Measurements from ENCODE around the gene MYO1G. TPM values are rescaled to one million over a fixed set of nuclear protein-coding genes. Genes with fewer than 3 reads are reported as not detected.

Gene MYO1G
- total and polyA plus RNA-seq, 9 of the 15 experiments (the other 6 are each of a cell fraction or from before 2014, with no cell fraction given), result 0.03 to 0.62 (median 0.13) TPM; not detected in 1

DNA sequence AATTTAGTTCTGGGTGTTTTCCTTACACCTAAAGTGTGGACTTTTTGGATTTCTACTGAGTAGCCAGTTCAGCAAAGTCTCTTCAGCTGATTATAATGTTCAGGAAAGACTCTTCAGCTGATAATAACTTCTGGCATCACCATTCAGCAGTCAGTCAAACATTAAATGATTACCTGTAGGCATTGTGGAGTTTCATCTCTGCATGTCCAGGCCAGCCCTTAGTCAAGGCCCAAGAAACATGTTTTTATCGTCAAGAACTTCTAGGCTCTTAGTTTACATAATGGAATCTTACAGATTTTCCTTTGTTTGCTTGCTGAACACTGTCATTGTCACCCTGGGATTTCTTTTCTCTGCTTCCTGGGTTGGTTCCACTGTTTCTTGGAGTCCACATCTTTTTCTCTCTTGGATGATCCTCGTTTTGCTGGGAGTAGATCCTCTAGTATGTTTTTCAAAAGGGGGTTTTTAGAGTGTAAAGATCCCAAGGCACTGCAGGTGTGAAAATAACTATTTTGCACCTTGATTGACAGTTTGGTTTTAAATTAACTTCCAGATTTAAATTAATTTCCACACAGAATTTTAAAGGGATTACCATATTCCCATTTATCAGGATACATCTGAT lies 45.4 kb upstream of the MYO1G start:
- FAIRE-seq (peak; percentile 23), ATAC-seq (no peak)
- in situ Hi-C loops (cut with MboI), result no loop called here

DNA sequence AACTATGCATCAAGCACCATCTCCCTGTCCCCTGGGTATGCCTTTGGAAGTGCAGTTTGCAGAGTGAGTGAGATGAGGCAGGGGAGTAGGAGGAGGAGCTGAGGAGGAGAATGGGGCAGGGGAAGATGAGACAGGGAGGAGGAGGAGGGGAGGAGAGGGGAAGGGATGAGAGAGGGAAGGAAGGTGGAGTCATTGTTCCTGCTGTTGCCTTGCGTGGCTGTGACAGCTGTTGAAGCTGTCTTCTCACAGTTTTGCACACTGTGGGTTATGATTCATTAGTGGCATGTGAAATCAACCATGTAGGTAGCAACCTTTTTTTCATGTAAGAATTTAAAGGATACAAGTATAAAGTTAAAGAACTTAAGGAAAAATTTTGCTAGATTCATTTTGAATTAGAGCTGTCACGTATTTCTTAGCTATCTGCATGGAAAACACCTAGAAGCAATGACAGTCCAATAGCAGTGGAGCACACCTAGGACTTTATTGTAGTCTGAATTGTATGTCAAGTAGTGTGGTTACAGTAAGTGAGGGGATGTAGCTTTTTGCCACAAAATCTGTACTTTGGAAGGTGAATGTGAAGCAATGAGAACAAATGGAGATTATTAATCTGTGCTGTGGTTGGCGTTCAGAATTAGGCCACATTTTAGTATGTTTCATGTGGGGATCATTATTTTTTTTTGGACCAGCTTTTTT lies 42.9 kb upstream of the MYO1G start:
- Histone ChIP-seq H3K4me2 (ENCODE audit: insufficient read depth, low read length) (no peak overlapping the region), H3K27ac (ENCODE audit: extremely low read depth, low read depth, low read length) (no peak overlapping the region), H4K20me1 (replicated peaks; ENCODE audit: control insufficient read depth, insufficient read depth, low read length) (no peaks in the 10 kb centered on the region; the same call in 1 of the 2 replicates), H3K4me3 (no peak overlapping the region), H3K27me3 (ENCODE audit: control insufficient read depth in 2 of 2, insufficient read depth in 2 of 2, low read length in 2 of 2) (no peaks in the 10 kb centered on the region), H2AFZ (ENCODE audit: low read depth, low read length) (no peak overlapping the region), H3K4me1 (replicated peaks in 1 of 2; ENCODE audit: control insufficient read depth in 2 of 2, insufficient read depth in 2 of 2, low read length in 2 of 2) (peaks cover 4 to 6% of the 10 kb centered on the region in 2 experiments; a peak in 2 of 5 replicates), H3K9me3 (replicated peaks; ENCODE audit: control insufficient read depth, insufficient read depth, low read depth, low read length) (no peaks in the 10 kb centered on the region), H3K36me3 (ENCODE audit: control insufficient read depth, insufficient read depth, low read length) (peaks cover 9% of the 10 kb centered on the region; the same call in 1 of the 3 replicates), H3K9me1 (ENCODE audit: control insufficient read depth, insufficient read depth, low read length) (no peaks in the 10 kb centered on the region), H3K9ac (ENCODE audit: insufficient read depth in 1 of 2, low read depth in 2 of 2, low read length in 2 of 2) (no peak overlapping the region), H3K79me2 (ENCODE audit: control insufficient read depth, insufficient read depth, low read length) (peaks cover 67% of the 10 kb centered on the region)
- peak; percentile 61 for ATAC-seq
- CTCF ChIA-PET (ENCODE audit: low intra/inter-chr PET ratio), result no interaction called here
- intact Hi-C loops (cut with micrococcal nuclease), result no loop called here
- POLR2A ChIA-PET, result interaction anchor here (0.6 to 1.2 kb wide), 4 partner anchors 10 to 164 kb away, joined by 3 to 4 read pairs (median 3); no protein-coding TSS in a partner anchor
- DNase-seq (ENCODE audit: extremely low read depth in 1 of 4, low spot score in 3 of 4), result peak in 1 of 4 experiments; percentile 29
- peak; percentile 29 for FAIRE-seq
- BruUV-seq (replicated peaks), result no TSS peak
- 73% methylated on average over 3 of the region's 3 CpGs for WGBS (ENCODE audit: insufficient coverage, low coverage, missing lambda C conversion rate)
- in situ Hi-C loops (cut with MboI), result no loop called here
- TF ChIP-seq MAX (CRISPR knock-in tag; IDR thresholded peaks at IDR 0.05) (no peak), ZNF79 (CRISPR knock-in tag; IDR thresholded peaks at IDR 0.05; ENCODE audit: low read depth) (no peak), BCL6 (CRISPR knock-in tag; IDR thresholded peaks at IDR 0.05) (no peak), MEIS2 (IDR thresholded peaks at IDR 0.05; ENCODE audit: partially characterized antibody) (peak; percentile 26), ZEB2 (IDR thresholded peaks at IDR 0.05) (no peak), ZNF639 (CRISPR knock-in tag; conservative IDR thresholded peaks at IDR 0.05 in 1 of 2, IDR thresholded peaks at IDR 0.05 in 1 of 2) (no peak), ESRRA (IDR thresholded peaks at IDR 0.05; ENCODE audit: borderline replicate concordance, low read depth) (no peak), HDAC1 (IDR thresholded peaks at IDR 0.05) (0 out of 4 replicates have a peak, but pooled peaks of 1 of the 2 experiments have one; percentile 14), SUPT5H (IDR thresholded peaks at IDR 0.05) (peak; percentile 43; the same call in 1 of the 2 replicates)

More for the DNA sequence above, 45.4 kb upstream of the MYO1G start:
- Histone ChIP-seq H3K9me1 (ENCODE audit: control insufficient read depth, insufficient read depth, low read length) (no peaks in the 10 kb centered on the region), H2AFZ (ENCODE audit: low read depth, low read length) (no peak overlapping the region), H3K27ac (ENCODE audit: extremely low read depth, low read depth, low read length) (no peak overlapping the region), H3K79me2 (ENCODE audit: control insufficient read depth, insufficient read depth, low read length) (peaks cover 74% of the 10 kb centered on the region), H3K4me1 (replicated peaks in 1 of 2; ENCODE audit: control insufficient read depth in 2 of 2, insufficient read depth in 2 of 2, low read length in 2 of 2) (peaks cover 11% of the 10 kb centered on the region in 2 experiments; a peak in 3 of 5 replicates), H3K9me3 (replicated peaks; ENCODE audit: control insufficient read depth, insufficient read depth, low read depth, low read length) (no peaks in the 10 kb centered on the region), H3K36me3 (ENCODE audit: control insufficient read depth, insufficient read depth, low read length) (peaks cover 27% of the 10 kb centered on the region; the same call in 2 of the 3 replicates), H3K4me2 (ENCODE audit: insufficient read depth, low read length) (no peak overlapping the region), H3K4me3 (no peak overlapping the region), H3K9ac (ENCODE audit: insufficient read depth in 1 of 2, low read depth in 2 of 2, low read length in 2 of 2) (no peak overlapping the region), H4K20me1 (replicated peaks; ENCODE audit: control insufficient read depth, insufficient read depth, low read length) (no peaks in the 10 kb centered on the region; the same call in 1 of the 2 replicates), H3K27me3 (ENCODE audit: control insufficient read depth in 2 of 2, insufficient read depth in 2 of 2, low read length in 2 of 2) (no peaks in the 10 kb centered on the region)
- no peak for DNase-seq (ENCODE audit: extremely low read depth in 1 of 4, low spot score in 3 of 4)
- CTCF ChIA-PET (ENCODE audit: low intra/inter-chr PET ratio), result no interaction called here
- POLR2A ChIA-PET, result no interaction called here
- 33% methylated on average over 2 of the region's 2 CpGs for WGBS (ENCODE audit: insufficient coverage, low coverage, missing lambda C conversion rate)
- intact Hi-C loops (cut with micrococcal nuclease), result no loop called here
- BruUV-seq (replicated peaks), result no TSS peak
- TF ChIP-seq RBM25 (IDR thresholded peaks at IDR 0.05; ENCODE audit: low read depth, low read length, severe bottlenecking), result peak; percentile 55
- TF ChIP-seq, protein P1, sequence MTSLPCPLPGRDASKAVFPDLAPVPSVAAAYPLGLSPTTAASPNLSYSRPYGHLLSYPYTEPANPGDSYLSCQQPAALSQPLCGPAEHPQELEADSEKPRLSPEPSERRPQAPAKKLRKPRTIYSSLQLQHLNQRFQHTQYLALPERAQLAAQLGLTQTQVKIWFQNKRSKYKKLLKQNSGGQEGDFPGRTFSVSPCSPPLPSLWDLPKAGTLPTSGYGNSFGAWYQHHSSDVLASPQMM (CRISPR knock-in tag; IDR thresholded peaks at IDR 0.05), result no peak
